Adrenal gland (tissue), 12 donors: ENCODE data around the gene RGS6. TPM values are rescaled to one million over a fixed set of nuclear protein-coding genes. Genes with fewer than 3 reads are reported as not detected.

Experiments used
- DNase-seq, 7 donors: peaks; one replicate each; pipeline ENCODE4 v3.0.0-alpha.2; 2019 to 2020
- H3K27ac ChIP-seq, 5 donors: fragments of 200-600 bp; sonication (generic) in 4 of 5; 1 replicate in 3 of 5; 2 replicates in 2 of 5; pipeline versions ENCODE4 v1.5.1 to v1.8.0; 2016 to 2020; ENCODE audit warnings: mild to moderate bottlenecking in 1 of 5
- H3K27me3 ChIP-seq: fragments of 200-600 bp; 2 replicates; pipeline ENCODE4 v1.8.0; 2021
- H3K36me3 ChIP-seq, 2 donors: fragments of 200-600 bp; replicated peaks in 1 of 2; 1 replicate in 1 of 2; 2 replicates in 1 of 2; pipeline versions ENCODE4 v1.5.1 to v1.8.0; 2018 to 2022
- H3K4me1 ChIP-seq, 2 donors: fragments of 200-600 bp; replicated peaks in 1 of 2; 1 replicate in 1 of 2; 2 replicates in 1 of 2; pipeline versions ENCODE4 v1.5.1 to v1.8.0; 2018 to 2021
- H3K4me3 ChIP-seq, 4 donors: fragments of 200-600 bp; sonication (generic) in 3 of 4; one replicate each; pipeline ENCODE4 v1.5.1; 2016 to 2018
- H3K9me3 ChIP-seq, 3 donors: fragments of 200-600 bp; sonication (generic) in 1 of 3; replicated peaks in 1 of 3; 1 replicate in 2 of 3; 2 replicates in 1 of 3; pipeline versions ENCODE4 v1.5.1 to v1.8.0; 2016 to 2021
- CTCF ChIP-seq, 6 experiments: fragments of 450-650 bp in 4 of 6; fragments of 200-600 bp in 2 of 6; sonication (generic) in 1 of 6; IDR thresholded peaks; 1 replicate in 5 of 6; 2 replicates in 1 of 6; pipeline versions ENCODE4 v1.5.1 to v1.8.0; 2016 to 2021; ENCODE audit warnings: antibody characterized with exemption in 6 of 6, mild to moderate bottlenecking in 2 of 6, moderate library complexity in 1 of 6
- POLR2A ChIP-seq, 2 donors: fragments of 450-650 bp; IDR thresholded peaks; one replicate each; pipeline ENCODE4 v1.6.1; 2017; ENCODE audit warnings: antibody characterized with exemption in 2 of 2, mild to moderate bottlenecking in 2 of 2, moderate library complexity in 1 of 2
- WGBS, 4 donors: extraction: QIAGEN DNeasy Blood & Tissue Kit in 2 of 4; methylation state at CpG; one replicate each; pipeline versions ENCODE4 v1.1.5 to v1.1.7; 2013 to 2017; 5-methylcytosine and 5-hydroxymethylcytosine counted together
- intact Hi-C, 2 donors: fragments of 100-400 bp; cut with DNase I; formaldehyde crosslinking; loops; one replicate each; pipeline versions ENCODE4 v1.14.1 to v1.15.0; 2022 to 2023
- polyA plus RNA-seq, 3 donors: library from polyadenylated mRNA; stranded (reverse); fragments of 200-250 nt in 2 of 3; fragments of 350-450 nt in 1 of 3; fragmentation: Illumina TruSeq in 1 of 3; extraction: RNeasy Lipid Tissue Mini Kit (QIAGEN cat#74804) in 1 of 3; gene quantifications; one replicate each; pipeline ENCODE4 v1.2.3, GENCODE V29; 2013 to 2014
- total RNA-seq, 9 donors: library from RNA; depleted of rRNA in 4 of 9; stranded (reverse); fragments of >200 nt in 4 of 9; fragments of 120-200 nt in 1 of 9; fragmentation: NEBNext Ultra II Directional in 1 of 9; extraction: Animal tissue kit (Norgen Biotek cat#: 25700) in 1 of 9; gene quantifications; one replicate each; pipeline versions ENCODE4 v1.1.0 to v1.2.4, GENCODE V29; 2013 to 2023
- donor health status: healthy with polysubstance abuse.
- donor health status: Bipolar disorder and iron deficiency.
- donor health status: DM: yes; HTN: yes; CAD: no.
- donor health status: DM: no; HTN: no; CAD: no.
- donor health status: DM: no; HTN: no; CAD: no.
- donor health status: DM: yes; HTN: yes; CAD: no.

The RGS6 gene
- total and polyA plus RNA-seq, 12 donors: 0.06 to 4.3 (median 0.41) TPM; not detected in 1

- Histone ChIP-seq H3K9me3 (no peaks in the 10 kb centered on the region), H3K27ac (no peak overlapping the region), H3K4me1 (no peaks in the 10 kb centered on the region), H3K27me3 (peaks cover 6% of the 10 kb centered on the region), H3K36me3 (no peaks in the 10 kb centered on the region), H3K4me3 (no peak overlapping the region)
- no peak for DNase-seq
- TF ChIP-seq CTCF (IDR thresholded peaks at IDR 0.05): no peak
- no peak for TF ChIP-seq POLR2A (IDR thresholded peaks at IDR 0.05)
- 66 to 73% (median 70%) methylated on average over 4 of the region's 4 CpGs for WGBS, 4 donors
- intact Hi-C loops: no loop called here
Measured at GRCh38 chr14:72124171-72124570, 191.9 kb downstream of the RGS6 start.

GRCh38 chr14:72126091-72126490 is 193.9 kb downstream of the RGS6 start:
- no peak for DNase-seq
- intact Hi-C loops: no loop called here
- peaks cover 6% of the 10 kb centered on the region for H3K27me3 ChIP-seq
- no peaks in the 10 kb centered on the region for H3K4me1 ChIP-seq
- no peak overlapping the region for H3K27ac ChIP-seq
- no peaks in the 10 kb centered on the region for H3K36me3 ChIP-seq
- H3K4me3 ChIP-seq: no peak overlapping the region
- TF ChIP-seq POLR2A (IDR thresholded peaks at IDR 0.05): no peak
- no peak for TF ChIP-seq CTCF (IDR thresholded peaks at IDR 0.05)
- WGBS, 4 donors: 67 to 100% (median 86%) methylated on average over 1 of the region's 1 CpG
- H3K9me3 ChIP-seq: no peaks in the 10 kb centered on the region

GRCh38 chr14:72126561-72126960 is 194.3 kb downstream of the RGS6 start:
- WGBS, 4 donors: 73 to 100% (median 84%) methylated on average over 2 of the region's 2 CpGs

GRCh38 chr14:72128629-72129028 is 196.4 kb downstream of the RGS6 start:
- Histone ChIP-seq H3K27me3 (peaks cover 2% of the 10 kb centered on the region), H3K4me1 (no peaks in the 10 kb centered on the region), H3K36me3 (no peaks in the 10 kb centered on the region), H3K4me3 (no peak overlapping the region), H3K9me3 (no peaks in the 10 kb centered on the region), H3K27ac (no peak overlapping the region)
- TF ChIP-seq POLR2A (IDR thresholded peaks at IDR 0.05) (no peak), CTCF (IDR thresholded peaks at IDR 0.05) (no peak)
- WGBS, 4 donors: 54 to 69% (median 62%) methylated on average over 11 of the region's 11 CpGs
- DNase-seq: no peak
- intact Hi-C loops: no loop called here

More at GRCh38 chr14:72126561-72126960, 194.3 kb downstream of the RGS6 start:
- no peak for DNase-seq
- no peaks in the 10 kb centered on the region for H3K9me3 ChIP-seq
- intact Hi-C loops: no loop called here
- H3K4me1 ChIP-seq: no peaks in the 10 kb centered on the region
- no peaks in the 10 kb centered on the region for H3K36me3 ChIP-seq
- H3K27me3 ChIP-seq: peaks cover 6% of the 10 kb centered on the region
- H3K27ac ChIP-seq: no peak overlapping the region
- TF ChIP-seq CTCF (IDR thresholded peaks at IDR 0.05) (no peak), POLR2A (IDR thresholded peaks at IDR 0.05) (no peak)
- no peak overlapping the region for H3K4me3 ChIP-seq
